ENCODE data around the gene CLEC3B.

The CLEC3B gene

GRCh38 chr3:45003859-45004258 lies 22.2 kb upstream of the CLEC3B start:
- DNase-seq (ENCODE audit: low read depth), result no peak

DNA sequence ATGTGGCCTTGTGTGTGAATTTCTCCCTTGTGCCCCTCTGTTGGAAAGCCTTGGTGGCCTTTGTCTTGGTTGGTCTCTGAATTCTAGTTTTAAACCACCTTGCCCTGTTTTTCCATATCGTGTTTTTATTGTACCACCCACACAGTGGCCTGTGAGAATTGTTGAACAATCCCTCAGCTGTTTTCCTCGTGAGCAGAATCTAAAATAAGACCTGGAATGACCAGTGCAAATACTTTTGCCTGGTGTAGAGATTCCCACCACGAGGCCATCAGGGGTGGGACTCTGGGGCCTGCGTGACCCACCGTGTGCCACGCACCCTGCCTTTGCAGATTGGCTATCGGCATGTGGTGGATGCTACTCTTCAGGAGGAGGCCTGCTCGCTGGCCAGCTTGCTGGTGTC lies 19.0 kb upstream of the CLEC3B start:
- no peak for DNase-seq (ENCODE audit: low read depth)

GRCh38 chr3:45008117-45008516 lies 18.0 kb upstream of the CLEC3B start:
- DNase-seq (ENCODE audit: low read depth), result no peak

DNA sequence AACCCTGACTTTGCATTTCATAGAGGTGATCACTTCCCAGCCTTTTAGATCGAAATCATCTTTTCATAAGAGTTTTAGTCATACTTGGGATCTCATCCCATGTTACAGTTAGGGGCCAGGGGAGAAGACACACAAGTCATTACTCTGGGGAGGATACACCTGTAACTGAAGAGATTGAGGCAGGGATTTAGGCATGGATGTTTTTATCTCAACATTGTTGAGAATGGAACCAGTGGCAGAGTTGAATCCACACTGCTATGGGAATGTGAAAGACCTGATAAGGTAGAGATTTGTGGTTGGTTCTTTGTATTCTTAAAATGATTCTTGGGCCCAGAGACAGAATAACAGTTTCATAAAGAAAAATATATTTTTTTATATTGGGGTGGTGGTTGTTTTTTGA lies 16.2 kb upstream of the CLEC3B start:
- no peak for DNase-seq (ENCODE audit: low read depth)

DNA sequence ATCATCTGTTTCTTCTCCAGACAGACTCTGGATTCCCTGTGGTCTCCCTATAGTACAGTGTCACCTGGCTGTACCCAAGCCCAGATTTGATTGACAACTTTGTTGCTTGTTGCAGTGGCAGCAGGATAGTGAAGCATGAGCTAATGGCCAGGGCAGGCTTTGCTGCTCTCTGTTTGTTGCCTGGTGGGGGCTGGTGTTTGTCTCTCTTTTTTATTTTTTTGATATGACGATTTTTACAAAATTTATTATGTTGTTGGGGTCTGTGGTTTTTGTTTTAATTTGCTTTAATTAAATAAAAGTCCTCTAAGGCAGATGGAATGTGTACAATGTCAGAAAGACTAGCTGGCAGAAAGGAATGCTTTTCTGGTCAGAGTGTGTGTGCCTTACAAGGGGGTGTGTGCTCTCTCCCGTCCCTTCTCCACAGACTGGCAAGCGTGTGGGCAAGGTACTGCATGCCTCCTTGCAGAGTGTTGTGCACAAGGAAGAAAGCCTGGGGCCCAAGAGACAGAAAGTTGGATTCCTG lies 15.2 kb upstream of the CLEC3B start:
- DNase-seq (ENCODE audit: low read depth), result no peak

GRCh38 chr3:45011756-45012508 lies 14.2 kb upstream of the CLEC3B start:
- DNase-seq (ENCODE audit: low read depth), result no peak

DNA sequence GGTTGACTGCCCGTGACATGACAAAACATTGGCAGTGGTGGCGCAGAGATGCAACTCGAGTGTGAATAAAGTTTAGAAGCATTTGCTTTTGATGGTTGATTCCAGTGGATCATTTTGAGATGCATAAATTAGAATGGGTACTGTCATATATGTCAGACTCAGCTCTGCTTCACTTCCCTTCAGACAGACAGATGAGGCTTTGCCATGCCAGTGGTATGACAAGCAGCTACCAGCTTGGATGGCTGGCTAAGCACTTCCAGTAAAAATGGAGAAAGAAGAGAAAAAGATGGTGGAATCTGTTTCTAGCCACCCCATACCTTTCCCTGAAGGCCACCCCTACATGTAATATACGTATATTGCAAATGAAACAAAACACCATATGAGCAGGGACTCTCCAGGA lies 13.5 kb upstream of the CLEC3B start:
- DNase-seq (ENCODE audit: low read depth), result no peak

- no peak for DNase-seq (ENCODE audit: low read depth)
Measured at GRCh38 chr3:45016916-45017315, 9.2 kb upstream of the CLEC3B start.

- DNase-seq (ENCODE audit: low read depth), result no peak
Measured at GRCh38 chr3:45017821-45018220, 8.3 kb upstream of the CLEC3B start.

GRCh38 chr3:45020534-45020933 lies 5.6 kb upstream of the CLEC3B start:
- no peak for DNase-seq (ENCODE audit: low read depth)

- no peak for DNase-seq (ENCODE audit: low read depth)
Measured at GRCh38 chr3:45021524-45022297, 4.4 kb upstream of the CLEC3B start.

GRCh38 chr3:45023675-45024074 lies 2.4 kb upstream of the CLEC3B start:
- DNase-seq (ENCODE audit: low read depth), result no peak

DNA sequence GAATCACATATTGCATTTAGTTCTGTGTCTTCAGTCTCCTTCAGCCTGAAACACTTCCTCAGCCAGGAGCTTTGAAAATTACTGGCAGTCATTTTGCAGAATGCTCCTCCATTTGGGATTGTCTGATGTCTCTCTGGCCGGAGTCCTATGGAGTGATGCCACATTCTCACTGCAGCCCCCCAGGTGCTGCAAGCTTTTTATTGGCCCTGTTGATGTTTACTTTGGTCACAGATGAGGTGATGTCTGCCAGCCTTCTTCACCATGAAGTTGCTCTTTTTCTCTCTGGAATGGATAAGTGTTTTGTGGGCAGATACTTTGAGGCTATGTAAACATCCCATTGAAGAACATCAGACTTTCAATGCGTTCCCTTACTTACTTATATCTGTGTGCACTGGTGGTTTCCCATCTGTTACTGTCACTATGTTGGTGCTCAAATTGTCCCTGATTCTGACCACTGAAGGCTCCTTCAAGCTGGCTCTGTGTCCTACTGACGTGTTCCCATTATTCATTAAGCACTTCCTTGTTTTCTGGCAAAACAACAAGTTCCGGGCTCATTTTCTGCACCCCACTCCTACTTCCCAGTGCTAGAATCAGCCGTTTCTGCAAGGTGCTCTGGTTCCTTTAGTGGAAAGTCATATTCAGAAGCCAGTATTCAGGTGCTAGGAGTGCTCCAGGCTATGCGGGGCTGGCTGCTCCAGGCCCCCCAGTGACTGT lies 1.4 kb upstream of the CLEC3B start:
- DNase-seq (ENCODE audit: low read depth), result no peak

GRCh38 chr3:45026957-45027356 lies 854 bp downstream of the CLEC3B start:
- DNase-seq (ENCODE audit: low read depth), result no peak

GRCh38 chr3:45027441-45027840 lies 1.3 kb downstream of the CLEC3B start:
- no peak for DNase-seq (ENCODE audit: low read depth)

DNA sequence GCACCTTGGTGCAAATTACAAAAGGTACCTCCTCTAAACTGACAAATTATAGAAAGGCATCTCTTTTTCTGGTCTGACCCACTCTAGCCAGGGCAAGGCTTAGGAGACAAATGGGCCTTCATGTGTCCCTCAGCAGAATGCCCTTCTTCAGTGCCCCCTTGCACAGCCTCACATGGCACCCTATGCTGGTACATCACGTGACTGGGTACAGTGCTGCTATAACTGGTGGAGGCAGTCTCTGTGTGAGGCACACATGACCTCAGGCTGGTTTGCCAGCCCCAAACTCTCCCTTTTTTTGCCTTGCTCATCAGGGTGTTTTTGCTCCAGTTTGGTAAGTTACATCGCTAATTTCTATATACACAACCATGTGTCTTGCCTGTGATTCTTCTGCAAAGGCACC lies 3.1 kb downstream of the CLEC3B start:
- DNase-seq (ENCODE audit: low read depth), result no peak

- no peak for DNase-seq (ENCODE audit: low read depth)
Measured at GRCh38 chr3:45029661-45030060, 3.6 kb downstream of the CLEC3B start.

- no peak for DNase-seq (ENCODE audit: low read depth)
Measured at GRCh38 chr3:45031531-45031930, 5.4 kb downstream of the CLEC3B start.

DNA sequence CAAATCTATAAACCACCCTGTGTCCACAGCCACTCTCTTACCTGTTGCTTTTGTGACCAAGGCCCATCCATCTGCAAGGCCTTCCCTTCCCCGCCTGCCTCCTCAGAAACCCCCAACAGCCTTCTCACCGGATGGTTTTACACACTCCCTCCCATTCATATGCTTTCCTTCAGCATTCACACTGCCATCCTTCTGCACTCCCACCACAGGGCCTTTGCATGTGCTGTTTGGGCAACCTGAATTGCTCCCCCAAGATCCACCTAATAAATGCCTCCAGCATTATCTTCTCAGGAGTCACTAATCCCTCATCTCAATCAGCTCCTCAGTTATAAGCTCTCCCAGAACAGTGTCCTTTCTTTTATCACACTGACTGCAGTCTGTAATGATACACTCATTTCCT lies 6.0 kb downstream of the CLEC3B start:
- no peak for DNase-seq (ENCODE audit: low read depth)

GRCh38 chr3:45033791-45034190 lies 7.7 kb downstream of the CLEC3B start:
- DNase-seq (ENCODE audit: low read depth), result no peak

DNA sequence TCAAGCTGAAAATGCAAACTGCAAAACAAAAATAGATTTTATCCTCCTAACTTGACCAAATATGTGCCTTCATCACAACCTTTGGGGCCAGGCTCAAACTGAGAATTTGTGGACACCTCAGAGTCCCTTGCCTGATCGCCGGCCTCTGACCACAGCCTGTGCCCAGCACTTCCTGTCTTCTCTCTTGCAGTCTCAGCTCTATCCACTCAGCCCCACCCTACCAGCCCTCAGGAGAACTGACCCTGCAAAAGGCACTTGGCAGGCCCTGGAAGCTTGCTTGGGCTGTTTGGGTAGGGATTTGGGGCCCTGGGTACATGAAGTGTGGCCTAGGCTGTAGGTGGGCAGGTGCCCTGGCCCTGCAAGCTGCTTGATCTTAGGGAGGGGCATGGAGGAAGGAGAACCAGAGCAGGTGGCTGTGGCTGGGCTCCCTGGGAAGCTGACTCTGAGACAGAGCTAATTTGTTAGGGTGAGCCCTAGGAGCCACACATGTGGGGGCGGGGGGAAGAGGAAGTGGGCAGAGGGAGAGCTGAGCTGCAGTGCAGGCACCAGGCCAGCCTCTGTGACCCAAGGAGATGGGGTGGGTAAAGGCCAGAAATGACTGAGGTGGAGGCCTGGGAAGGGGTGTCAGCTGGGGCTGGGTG lies 8.6 kb downstream of the CLEC3B start:
- DNase-seq (ENCODE audit: low read depth), result no peak
